ENCODE measurements around the gene CLEC4F. TPM values are rescaled to one million over a fixed set of nuclear protein-coding genes. Genes with fewer than 3 reads are reported as not detected.

CLEC4F gene
- polyA plus RNA-seq, 1 donor (not counting 4 experiments of a cell fraction or from before 2014, with no cell fraction given): not detected

DNA sequence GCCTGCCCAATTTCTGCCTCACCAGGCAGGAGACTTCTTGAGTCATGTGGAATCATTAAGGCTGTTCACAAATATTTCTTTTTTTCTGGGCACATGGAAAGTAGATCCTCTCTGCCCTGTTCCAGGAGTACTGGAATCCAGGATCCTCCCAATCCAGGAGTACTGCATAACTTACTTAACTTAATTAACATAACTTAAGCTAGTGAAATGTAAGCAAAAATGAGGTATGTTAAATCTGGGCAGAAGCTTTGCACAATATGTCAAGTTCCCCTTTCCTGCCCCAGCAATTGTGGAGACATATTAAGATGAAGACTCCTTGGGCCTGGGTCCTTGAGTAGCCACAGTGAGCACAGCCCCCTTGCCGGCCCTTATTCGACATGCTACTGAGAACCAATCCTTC, 12.0 kb upstream of the CLEC4F start:
- Histone ChIP-seq H3K9me3 (ENCODE audit: control insufficient read depth, low read depth, low read length) (no peaks in the 10 kb centered on the region), H3K4me2 (ENCODE audit: control insufficient read depth, extremely low read depth, insufficient read depth, low read depth, low read length) (no peak overlapping the region), H3K27me3 (ENCODE audit: control insufficient read depth, extremely low read depth, insufficient read depth, low read length) (peaks cover 25% of the 10 kb centered on the region), H2AFZ (ENCODE audit: control insufficient read depth, low read length) (no peak overlapping the region), H3K27ac (ENCODE audit: control insufficient read depth, insufficient read depth, low read length) (no peak overlapping the region), H3K9ac (ENCODE audit: control insufficient read depth, extremely low read depth, insufficient read depth, low read length) (no peak overlapping the region), H3K4me1 (ENCODE audit: control insufficient read depth, extremely low read depth, insufficient read depth, low read length) (no peaks in the 10 kb centered on the region), H3K9me1 (ENCODE audit: control insufficient read depth, extremely low read depth, insufficient read depth, low read length) (no peaks in the 10 kb centered on the region), H4K20me1 (ENCODE audit: control insufficient read depth, extremely low read depth, insufficient read depth, low read length) (no peaks in the 10 kb centered on the region), H3K79me2 (ENCODE audit: control insufficient read depth, insufficient read depth, low read length) (no peaks in the 10 kb centered on the region), H3K4me3 (ENCODE audit: control insufficient read depth in 2 of 3, extremely low read depth in 1 of 3, insufficient read depth in 2 of 3, low read depth in 1 of 3, low read length in 3 of 3) (no peak overlapping the region), H3K36me3 (ENCODE audit: control insufficient read depth in 2 of 2, extremely low read depth in 1 of 2, insufficient read depth in 2 of 2, low read length in 2 of 2) (no peaks in the 10 kb centered on the region)
- FAIRE-seq: no peak
- TF ChIP-seq, protein P1, sequence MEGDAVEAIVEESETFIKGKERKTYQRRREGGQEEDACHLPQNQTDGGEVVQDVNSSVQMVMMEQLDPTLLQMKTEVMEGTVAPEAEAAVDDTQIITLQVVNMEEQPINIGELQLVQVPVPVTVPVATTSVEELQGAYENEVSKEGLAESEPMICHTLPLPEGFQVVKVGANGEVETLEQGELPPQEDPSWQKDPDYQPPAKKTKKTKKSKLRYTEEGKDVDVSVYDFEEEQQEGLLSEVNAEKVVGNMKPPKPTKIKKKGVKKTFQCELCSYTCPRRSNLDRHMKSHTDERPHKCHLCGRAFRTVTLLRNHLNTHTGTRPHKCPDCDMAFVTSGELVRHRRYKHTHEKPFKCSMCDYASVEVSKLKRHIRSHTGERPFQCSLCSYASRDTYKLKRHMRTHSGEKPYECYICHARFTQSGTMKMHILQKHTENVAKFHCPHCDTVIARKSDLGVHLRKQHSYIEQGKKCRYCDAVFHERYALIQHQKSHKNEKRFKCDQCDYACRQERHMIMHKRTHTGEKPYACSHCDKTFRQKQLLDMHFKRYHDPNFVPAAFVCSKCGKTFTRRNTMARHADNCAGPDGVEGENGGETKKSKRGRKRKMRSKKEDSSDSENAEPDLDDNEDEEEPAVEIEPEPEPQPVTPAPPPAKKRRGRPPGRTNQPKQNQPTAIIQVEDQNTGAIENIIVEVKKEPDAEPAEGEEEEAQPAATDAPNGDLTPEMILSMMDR (optimal IDR thresholded peaks at IDR 0.05 in 1 of 3, IDR thresholded peaks at IDR 0.05 in 1 of 3, conservative IDR thresholded peaks at IDR 0.05 in 1 of 3; ENCODE audit: extremely low read depth in 1 of 3, insufficient read depth in 2 of 3, low read length in 3 of 3): no peak
- no peak for TF ChIP-seq EZH2 (IDR thresholded peaks at IDR 0.05; ENCODE audit: low read length)
- dilution Hi-C loops (cut with MboI; ENCODE audit: extremely low pct_ligation_motif_present, low sequenced_read_pairs): no loop called here
- DNase-seq (ENCODE audit: low read depth, low spot score): no peak

GRCh38 chr2:70831861-70832260, 11.5 kb upstream of the CLEC4F start:
- Histone ChIP-seq H3K4me2 (ENCODE audit: control insufficient read depth, extremely low read depth, insufficient read depth, low read depth, low read length) (no peak overlapping the region), H3K27ac (ENCODE audit: control insufficient read depth, insufficient read depth, low read length) (no peak overlapping the region), H3K79me2 (ENCODE audit: control insufficient read depth, insufficient read depth, low read length) (no peaks in the 10 kb centered on the region), H3K9me3 (ENCODE audit: control insufficient read depth, low read depth, low read length) (no peaks in the 10 kb centered on the region), H3K27me3 (ENCODE audit: control insufficient read depth, extremely low read depth, insufficient read depth, low read length) (peaks cover 25% of the 10 kb centered on the region), H3K36me3 (ENCODE audit: control insufficient read depth in 2 of 2, extremely low read depth in 1 of 2, insufficient read depth in 2 of 2, low read length in 2 of 2) (no peaks in the 10 kb centered on the region), H3K4me3 (ENCODE audit: control insufficient read depth in 2 of 3, extremely low read depth in 1 of 3, insufficient read depth in 2 of 3, low read depth in 1 of 3, low read length in 3 of 3) (no peak overlapping the region), H3K9me1 (ENCODE audit: control insufficient read depth, extremely low read depth, insufficient read depth, low read length) (no peaks in the 10 kb centered on the region), H3K9ac (ENCODE audit: control insufficient read depth, extremely low read depth, insufficient read depth, low read length) (no peak overlapping the region), H2AFZ (ENCODE audit: control insufficient read depth, low read length) (no peak overlapping the region), H4K20me1 (ENCODE audit: control insufficient read depth, extremely low read depth, insufficient read depth, low read length) (no peaks in the 10 kb centered on the region), H3K4me1 (ENCODE audit: control insufficient read depth, extremely low read depth, insufficient read depth, low read length) (no peaks in the 10 kb centered on the region)
- dilution Hi-C loops (cut with MboI; ENCODE audit: extremely low pct_ligation_motif_present, low sequenced_read_pairs): no loop called here
- FAIRE-seq (no peak), DNase-seq (ENCODE audit: low read depth, low spot score) (no peak)
- no peak for TF ChIP-seq EZH2 (IDR thresholded peaks at IDR 0.05; ENCODE audit: low read length)
- TF ChIP-seq, protein P1 (optimal IDR thresholded peaks at IDR 0.05 in 1 of 3, IDR thresholded peaks at IDR 0.05 in 1 of 3, conservative IDR thresholded peaks at IDR 0.05 in 1 of 3; ENCODE audit: extremely low read depth in 1 of 3, insufficient read depth in 2 of 3, low read length in 3 of 3): no peak
